Chondrocyte (in vitro differentiated cells): ENCODE measurements around the gene MRPS25. TPM values are rescaled to one million over a fixed set of nuclear protein-coding genes. Genes with fewer than 3 reads are reported as not detected.

Experiments
- DNase-seq: peaks from one replicate; pipeline ENCODE4 v3.0.0; 2021; ENCODE audit warnings: mixed read lengths, low spot score
- H3K27ac Mint-ChIP-seq: one replicate; pipeline ENCODE4 v1.8.0; 2021; ENCODE audit warnings: mild to moderate bottlenecking, moderate library complexity, mixed read lengths; ENCODE audit not compliant: unreplicated experiment
- H3K27me3 Mint-ChIP-seq: 2 replicates; pipeline ENCODE4 v1.8.0; 2021; ENCODE audit warnings: low read depth, mixed read lengths
- H3K36me3 Mint-ChIP-seq: 2 replicates; pipeline ENCODE4 v1.8.0; 2021; ENCODE audit warnings: low read depth, mixed read lengths
- H3K4me1 Mint-ChIP-seq: 2 replicates; pipeline ENCODE4 v1.8.0; 2021; ENCODE audit warnings: low read depth, mild to moderate bottlenecking, mixed read lengths
- H3K4me3 Mint-ChIP-seq: one replicate; pipeline ENCODE4 v1.8.0; 2021; ENCODE audit warnings: mild to moderate bottlenecking, moderate library complexity, mixed read lengths; ENCODE audit not compliant: unreplicated experiment
- H3K9me3 Mint-ChIP-seq: 2 replicates; pipeline ENCODE4 v1.8.0; 2021; ENCODE audit warnings: low read depth, mixed read lengths
- CTCF ChIP-seq: fragments of 200-600 bp; sonication (generic); IDR thresholded peaks from 2 replicates; pipeline ENCODE4 v1.5.0; 2021; ENCODE audit warnings: antibody characterized with exemption, mild to moderate bottlenecking, moderate library complexity
- total RNA-seq: library from RNA; stranded (reverse); gene quantifications from 3 replicates; pipeline ENCODE4 v1.2.1, GENCODE V29; 2021

Gene MRPS25
- total RNA-seq, 1 donor from 2014 or later = 29.5 TPM

GRCh38 chr3:15083252-15083651, 18.1 kb upstream of the MRPS25 start:
- H3K36me3 Mint-ChIP-seq = peaks cover 43% of the 10 kb centered on the region
- H3K4me1 Mint-ChIP-seq = no peaks in the 10 kb centered on the region
- H3K4me3 Mint-ChIP-seq = no peak overlapping the region
- H3K27ac Mint-ChIP-seq = no peak overlapping the region
- DNase-seq = no peak
- no peak for TF ChIP-seq CTCF
- H3K9me3 Mint-ChIP-seq = no peaks in the 10 kb centered on the region
- H3K27me3 Mint-ChIP-seq = no peaks in the 10 kb centered on the region

GRCh38 chr3:15081960-15082664, 17.0 kb upstream of the MRPS25 start:
- Mint-ChIP-seq H3K4me1 (no peaks in the 10 kb centered on the region), H3K9me3 (no peaks in the 10 kb centered on the region), H3K36me3 (peaks cover 51% of the 10 kb centered on the region), H3K4me3 (no peak overlapping the region), H3K27me3 (no peaks in the 10 kb centered on the region), H3K27ac (no peak overlapping the region)
- DNase-seq = no peak
- TF ChIP-seq CTCF = no peak

- H3K4me1 Mint-ChIP-seq = no peaks in the 10 kb centered on the region
- H3K27ac Mint-ChIP-seq = no peak overlapping the region
- H3K9me3 Mint-ChIP-seq = no peaks in the 10 kb centered on the region
- no peak overlapping the region for H3K4me3 Mint-ChIP-seq
- peaks cover 63% of the 10 kb centered on the region for H3K36me3 Mint-ChIP-seq
- no peaks in the 10 kb centered on the region for H3K27me3 Mint-ChIP-seq
- DNase-seq = no peak
- TF ChIP-seq CTCF = no peak
These were observed 14.0 kb upstream of the MRPS25 start for GRCh38 chr3:15079091-15079490.

GRCh38 chr3:15074500-15074899, 9.4 kb upstream of the MRPS25 start:
- DNase-seq = no peak
- no peak for TF ChIP-seq CTCF
- no peak overlapping the region for H3K4me3 Mint-ChIP-seq
- peaks cover 49% of the 10 kb centered on the region for H3K36me3 Mint-ChIP-seq
- no peak overlapping the region for H3K27ac Mint-ChIP-seq
- no peaks in the 10 kb centered on the region for H3K4me1 Mint-ChIP-seq
- no peaks in the 10 kb centered on the region for H3K27me3 Mint-ChIP-seq
- no peaks in the 10 kb centered on the region for H3K9me3 Mint-ChIP-seq

- Mint-ChIP-seq H3K27me3 (no peaks in the 10 kb centered on the region), H3K36me3 (peaks cover 38% of the 10 kb centered on the region), H3K4me1 (no peaks in the 10 kb centered on the region), H3K27ac (no peak overlapping the region), H3K4me3 (no peak overlapping the region), H3K9me3 (no peaks in the 10 kb centered on the region)
- no peak for TF ChIP-seq CTCF
- no peak for DNase-seq
These were observed 6.6 kb upstream of the MRPS25 start for GRCh38 chr3:15071699-15072098.
